EL (cell line): ENCODE data around the gene SPAG8.

Source experiments
- DNase-seq: peaks from one replicate; pipeline ENCODE4 v3.0.0-alpha.2; 2016

Gene SPAG8

DNA sequence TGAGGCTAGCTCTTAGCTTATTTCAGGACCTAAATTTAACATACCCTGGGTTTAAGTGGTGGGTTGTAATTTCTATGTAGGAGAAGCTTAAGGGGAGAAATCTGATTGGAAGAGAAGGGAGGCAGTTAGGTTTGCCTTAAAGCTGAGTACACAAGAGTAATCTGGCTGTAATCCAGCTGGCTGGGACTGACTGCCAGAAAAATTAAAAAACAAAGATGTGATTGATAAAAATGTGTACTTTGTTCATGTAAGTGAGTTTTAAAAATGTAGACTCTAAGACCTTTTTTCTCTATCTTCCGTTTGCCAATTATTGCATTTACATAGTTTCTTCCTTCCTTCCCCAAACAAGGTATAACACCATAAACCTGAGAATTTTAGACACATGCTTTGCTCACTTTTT, 40.5 kb downstream of the SPAG8 start:
- DNase-seq = no peak

DNA sequence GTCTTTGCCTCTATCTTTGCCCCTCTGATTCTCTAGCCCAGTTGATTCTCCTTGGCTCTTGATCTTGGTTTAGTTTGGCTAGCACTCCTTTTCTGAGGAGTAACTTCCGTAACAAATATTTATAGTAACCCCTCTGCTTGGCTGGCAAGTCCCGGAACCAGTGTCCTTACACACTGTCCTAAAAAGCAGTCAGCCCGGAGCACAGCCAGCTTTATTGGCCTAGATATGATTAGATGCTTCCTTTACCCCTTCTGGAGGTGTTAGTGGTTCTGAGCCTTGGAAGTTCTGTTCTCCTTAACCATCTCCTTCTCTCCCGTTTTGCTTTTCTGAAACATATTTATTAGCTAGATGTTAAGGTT, 41.0 kb downstream of the SPAG8 start:
- no peak for DNase-seq

DNA sequence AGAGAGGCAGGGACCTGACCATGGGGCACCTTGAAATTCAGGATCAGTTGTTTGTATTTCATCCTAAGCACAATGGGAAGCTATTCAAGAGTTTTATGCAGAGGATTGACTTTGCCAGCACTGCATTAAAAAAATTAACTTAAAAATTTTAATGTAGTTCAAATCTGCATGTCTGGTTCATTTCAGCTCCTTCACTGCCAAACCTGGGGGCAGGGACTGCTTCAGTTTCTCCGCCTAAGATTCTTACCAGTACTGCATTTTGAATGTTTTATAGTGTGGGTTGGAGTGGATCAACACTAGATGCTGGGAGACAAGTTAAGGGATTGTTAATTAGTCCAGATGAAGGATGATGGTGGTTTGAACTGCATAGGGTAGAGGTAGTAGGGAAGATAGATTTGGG, 42.3 kb downstream of the SPAG8 start:
- DNase-seq = no peak

DNA sequence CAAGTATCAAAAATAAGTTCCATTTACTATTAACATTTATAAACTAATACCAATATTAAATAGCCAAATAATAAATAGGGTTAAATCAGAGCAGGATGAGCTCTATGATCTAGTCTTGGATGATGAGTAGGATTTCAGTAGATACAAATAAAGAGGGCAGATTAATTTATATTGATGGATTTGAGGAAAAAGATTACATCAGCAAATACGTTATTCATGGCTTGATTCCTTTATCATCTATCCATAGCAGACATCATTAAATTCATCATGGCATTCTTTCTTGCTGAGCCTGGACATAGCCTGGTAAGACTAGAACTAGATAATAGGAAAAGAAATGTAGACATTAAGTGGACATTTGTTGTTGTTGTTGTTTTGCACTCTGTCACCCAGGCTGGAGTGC, 44.6 kb downstream of the SPAG8 start:
- DNase-seq = no peak

DNA sequence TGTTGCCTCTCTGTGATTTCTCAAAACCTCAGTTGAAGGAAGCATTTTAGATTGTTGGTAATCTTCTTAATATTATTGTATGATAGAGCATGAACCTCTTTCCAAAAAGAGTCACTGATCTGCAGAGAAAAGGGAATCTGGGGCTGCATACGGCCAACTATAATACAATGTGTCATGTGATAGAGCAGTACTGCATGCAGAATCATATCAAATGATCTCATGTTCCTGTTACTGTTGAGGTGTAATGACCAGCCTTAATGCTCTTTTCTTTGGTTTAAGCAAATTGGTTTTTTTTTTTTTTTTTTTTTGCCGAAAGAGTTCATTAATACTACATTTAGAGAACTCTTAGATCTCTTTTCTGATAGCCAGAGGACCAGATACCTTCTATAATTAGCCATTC, 45.1 kb downstream of the SPAG8 start:
- DNase-seq = no peak

DNA sequence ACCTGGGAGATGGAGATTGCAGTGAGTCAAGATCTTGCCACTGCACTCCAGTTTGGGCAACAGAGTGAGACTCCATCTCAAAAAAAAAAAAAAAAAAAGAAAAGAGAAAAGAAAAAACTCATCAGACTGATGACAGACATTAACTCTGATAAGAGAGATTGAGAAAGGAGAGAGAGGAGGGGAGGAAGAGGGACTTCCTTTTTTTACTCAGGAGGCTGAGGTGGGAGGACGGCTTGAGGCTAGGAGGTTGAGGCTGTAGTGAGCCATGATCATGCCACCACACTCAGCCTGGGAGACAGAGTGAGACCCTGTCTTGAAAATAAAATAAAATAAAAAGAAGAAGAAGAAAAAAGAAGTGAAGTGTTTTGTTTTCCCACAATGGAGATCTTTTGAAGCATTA, 48.3 kb downstream of the SPAG8 start:
- no peak for DNase-seq

DNA sequence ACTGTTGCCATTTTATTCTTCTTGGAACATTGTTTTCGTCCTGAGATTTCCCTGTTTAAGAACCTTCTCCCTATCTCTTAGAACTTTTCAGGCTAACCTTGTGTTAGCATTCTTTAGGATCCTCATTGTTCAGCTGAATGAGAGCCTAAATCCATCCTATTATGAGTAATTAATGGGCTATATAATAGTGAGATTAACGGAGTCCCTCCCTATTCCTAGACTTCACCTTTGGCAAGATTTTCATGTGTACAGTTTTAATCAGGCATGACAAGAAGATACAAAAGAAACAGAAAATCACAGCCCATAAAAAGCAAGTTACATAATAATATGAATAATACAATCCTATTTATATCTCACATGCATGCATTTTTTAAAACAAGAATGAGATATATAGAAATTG, 48.9 kb downstream of the SPAG8 start:
- no peak for DNase-seq

DNA sequence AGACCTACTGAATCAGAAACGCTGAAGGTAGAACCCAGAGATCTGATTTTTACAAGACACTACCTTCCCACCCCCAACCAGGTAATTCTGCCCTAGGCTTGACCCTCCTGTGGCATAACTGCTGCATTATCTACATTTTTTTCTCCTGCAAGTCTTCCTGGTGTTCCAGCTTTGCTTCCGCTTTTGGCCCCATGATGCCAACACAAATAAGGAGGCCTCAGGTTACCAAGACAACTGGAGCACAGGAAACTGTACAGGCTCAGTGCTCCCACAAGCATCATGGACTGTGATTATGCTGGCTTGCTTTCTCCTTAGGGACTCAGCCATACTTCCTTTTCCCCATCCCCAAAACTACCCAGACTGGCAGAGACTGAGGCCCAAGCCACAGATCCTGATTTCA, 51.4 kb downstream of the SPAG8 start:
- DNase-seq = no peak

DNA sequence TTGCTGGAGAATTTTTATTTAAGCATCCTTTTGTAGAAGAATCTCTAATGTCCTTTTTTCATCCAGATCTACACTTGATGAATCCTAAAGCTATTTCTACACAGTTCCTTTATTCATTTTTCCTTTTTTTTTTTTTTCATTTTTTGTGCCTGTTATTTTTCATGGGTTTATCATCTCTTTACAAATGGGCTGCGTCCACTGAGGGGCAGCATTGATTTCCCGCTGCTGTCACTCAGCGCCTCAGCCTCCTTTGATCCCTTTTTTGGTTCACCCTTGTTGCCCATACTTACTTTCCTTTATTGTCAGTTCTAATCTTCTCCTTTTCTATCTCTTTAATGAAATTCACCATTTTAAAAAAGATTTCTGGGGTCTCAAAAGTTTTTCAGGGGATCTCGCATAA, 52.3 kb downstream of the SPAG8 start:
- no peak for DNase-seq
